ENCODE data around the gene SLC16A9.

DNA sequence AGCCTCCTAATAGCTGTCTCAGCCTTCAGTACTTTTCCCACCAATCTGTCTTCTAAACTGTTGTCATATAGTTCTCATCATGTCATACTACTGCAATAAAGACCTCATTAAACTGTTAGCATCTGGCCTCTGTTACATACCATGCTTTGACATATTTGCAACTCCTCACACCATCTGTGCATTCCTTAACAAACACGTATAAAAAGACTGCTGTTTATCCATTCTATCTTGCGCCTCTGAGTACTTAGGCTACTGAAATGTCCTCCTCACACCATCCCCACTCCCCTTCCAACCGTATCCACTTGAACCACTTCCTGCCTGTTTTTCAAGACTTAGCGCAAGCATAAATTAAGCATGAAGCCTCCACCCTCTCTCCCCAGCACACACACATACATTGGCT is 41.6 kb downstream of the SLC16A9 start:
- TF ChIP-seq SNAI2 (CRISPR knock-in tag; IDR thresholded peaks at IDR 0.05) (no peak), ZFP30 (CRISPR knock-in tag; IDR thresholded peaks at IDR 0.05) (no peak), ARNTL (CRISPR knock-in tag; IDR thresholded peaks at IDR 0.05; ENCODE audit: borderline replicate concordance, low read depth) (no peak), ESRRG (CRISPR knock-in tag; IDR thresholded peaks at IDR 0.05) (no peak), ZNF8 (CRISPR knock-in tag; IDR thresholded peaks at IDR 0.05) (no peak), RARB (CRISPR knock-in tag; IDR thresholded peaks at IDR 0.05) (no peak), ZNF70 (CRISPR knock-in tag; IDR thresholded peaks at IDR 0.05) (no peak), PATZ1 (CRISPR knock-in tag; IDR thresholded peaks at IDR 0.05; ENCODE audit: borderline replicate concordance) (no peak), ZC3H10 (CRISPR knock-in tag; IDR thresholded peaks at IDR 0.05) (no peak)
- TF ChIP-seq, protein P1, sequence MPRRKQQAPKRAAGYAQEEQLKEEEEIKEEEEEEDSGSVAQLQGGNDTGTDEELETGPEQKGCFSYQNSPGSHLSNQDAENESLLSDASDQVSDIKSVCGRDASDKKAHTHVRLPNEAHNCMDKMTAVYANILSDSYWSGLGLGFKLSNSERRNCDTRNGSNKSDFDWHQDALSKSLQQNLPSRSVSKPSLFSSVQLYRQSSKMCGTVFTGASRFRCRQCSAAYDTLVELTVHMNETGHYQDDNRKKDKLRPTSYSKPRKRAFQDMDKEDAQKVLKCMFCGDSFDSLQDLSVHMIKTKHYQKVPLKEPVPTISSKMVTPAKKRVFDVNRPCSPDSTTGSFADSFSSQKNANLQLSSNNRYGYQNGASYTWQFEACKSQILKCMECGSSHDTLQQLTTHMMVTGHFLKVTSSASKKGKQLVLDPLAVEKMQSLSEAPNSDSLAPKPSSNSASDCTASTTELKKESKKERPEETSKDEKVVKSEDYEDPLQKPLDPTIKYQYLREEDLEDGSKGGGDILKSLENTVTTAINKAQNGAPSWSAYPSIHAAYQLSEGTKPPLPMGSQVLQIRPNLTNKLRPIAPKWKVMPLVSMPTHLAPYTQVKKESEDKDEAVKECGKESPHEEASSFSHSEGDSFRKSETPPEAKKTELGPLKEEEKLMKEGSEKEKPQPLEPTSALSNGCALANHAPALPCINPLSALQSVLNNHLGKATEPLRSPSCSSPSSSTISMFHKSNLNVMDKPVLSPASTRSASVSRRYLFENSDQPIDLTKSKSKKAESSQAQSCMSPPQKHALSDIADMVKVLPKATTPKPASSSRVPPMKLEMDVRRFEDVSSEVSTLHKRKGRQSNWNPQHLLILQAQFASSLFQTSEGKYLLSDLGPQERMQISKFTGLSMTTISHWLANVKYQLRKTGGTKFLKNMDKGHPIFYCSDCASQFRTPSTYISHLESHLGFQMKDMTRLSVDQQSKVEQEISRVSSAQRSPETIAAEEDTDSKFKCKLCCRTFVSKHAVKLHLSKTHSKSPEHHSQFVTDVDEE (CRISPR knock-in tag; IDR thresholded peaks at IDR 0.05): no peak
